Rectal smooth muscle tissue (tissue), 1 donor: ENCODE data around the gene SP5.
"Not testable (repeated sequence)": the region's sequence is repeated elsewhere in the genome, so short reads cannot be mapped to it uniquely, and the experiment has no call there.

Experiments
- H3K27ac ChIP-seq: one replicate; pipeline ENCODE4 v1.7.0; 2013; ENCODE audit warnings: low read depth, low read length, inconsistent platforms
- H3K27me3 ChIP-seq: one replicate; pipeline ENCODE4 v1.7.0; 2013; ENCODE audit warnings: low read length; ENCODE audit not compliant: control insufficient read depth, insufficient read depth
- H3K36me3 ChIP-seq: one replicate; pipeline ENCODE4 v1.7.0; 2013; ENCODE audit warnings: low read length; ENCODE audit not compliant: control insufficient read depth, insufficient read depth
- H3K4me1 ChIP-seq: one replicate; pipeline ENCODE4 v1.7.0; 2013; ENCODE audit warnings: low read length; ENCODE audit not compliant: control insufficient read depth, insufficient read depth
- H3K4me3 ChIP-seq: one replicate; pipeline ENCODE4 v1.7.0; 2013; ENCODE audit warnings: low read length
- H3K9ac ChIP-seq: one replicate; pipeline ENCODE4 v1.7.0; 2013; ENCODE audit warnings: low read length

SP5 gene

DNA sequence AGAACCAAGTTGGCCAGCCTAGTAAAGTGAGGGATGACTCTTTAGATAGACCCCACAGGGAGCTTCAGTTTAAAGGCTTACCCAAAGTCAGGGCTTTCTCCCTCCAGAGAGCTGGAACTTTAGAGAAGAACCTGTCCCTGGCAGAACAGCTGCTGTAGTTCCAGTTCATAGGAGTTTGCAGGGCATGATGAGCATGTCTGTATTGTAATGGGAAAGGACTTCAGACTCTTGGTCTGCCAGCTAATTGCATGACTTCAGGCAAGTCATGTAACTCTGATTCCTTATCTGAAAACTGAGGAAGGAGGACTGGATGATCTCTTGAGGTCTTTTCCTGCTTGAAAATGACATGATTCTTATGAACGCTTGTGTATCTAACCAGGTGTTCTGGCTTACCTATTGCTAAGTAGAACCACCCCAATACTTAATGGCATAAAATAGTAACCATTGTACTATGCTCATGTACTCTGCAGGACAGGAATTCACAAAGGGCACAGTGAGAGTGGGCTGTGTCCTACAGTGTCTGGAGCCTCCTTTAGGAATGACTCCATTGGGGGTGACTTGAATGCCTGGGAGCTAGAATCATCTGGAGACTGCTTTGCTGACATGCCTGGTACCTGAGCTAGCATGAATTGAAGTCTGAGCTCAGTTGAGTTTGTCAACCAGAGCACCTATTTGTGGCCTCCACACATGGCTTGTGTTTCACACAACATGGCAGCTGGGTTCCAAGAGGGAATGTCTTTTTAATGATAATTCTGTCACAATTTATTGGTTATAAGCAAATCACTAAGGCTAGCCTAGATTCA, 18.9 kb downstream of the SP5 start:
- H3K9ac ChIP-seq: no peak overlapping the region
- H3K27ac ChIP-seq: no peak overlapping the region
- H3K27me3 ChIP-seq: no peaks in the 10 kb centered on the region
- H3K36me3 ChIP-seq: no peaks in the 10 kb centered on the region
- H3K4me1 ChIP-seq: no peaks in the 10 kb centered on the region
- H3K4me3 ChIP-seq: no peak overlapping the region

DNA sequence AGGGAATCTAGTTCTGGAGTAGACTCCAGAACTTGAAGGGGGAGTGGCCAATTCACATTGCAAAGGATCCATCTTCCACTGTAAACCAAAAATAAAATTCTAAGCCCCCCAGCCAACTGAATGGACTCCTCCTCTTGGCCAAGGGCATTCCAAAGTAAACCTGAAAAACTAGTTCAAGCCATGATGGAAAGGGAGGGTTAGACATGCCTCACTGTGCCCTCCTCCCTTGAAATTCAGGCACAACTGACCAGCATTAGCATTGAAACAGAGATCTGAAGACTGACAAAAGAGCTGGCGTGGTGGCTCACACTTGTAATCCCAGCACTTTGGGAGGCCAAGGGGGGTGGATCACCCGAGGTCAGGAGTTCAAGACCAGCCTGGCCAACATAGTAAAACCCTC, 19.5 kb downstream of the SP5 start:
- H3K9ac ChIP-seq, H3K36me3 ChIP-seq, H3K4me3 ChIP-seq, H3K27me3 ChIP-seq, H3K27ac ChIP-seq, H3K4me1 ChIP-seq: not testable (repeated sequence)

DNA sequence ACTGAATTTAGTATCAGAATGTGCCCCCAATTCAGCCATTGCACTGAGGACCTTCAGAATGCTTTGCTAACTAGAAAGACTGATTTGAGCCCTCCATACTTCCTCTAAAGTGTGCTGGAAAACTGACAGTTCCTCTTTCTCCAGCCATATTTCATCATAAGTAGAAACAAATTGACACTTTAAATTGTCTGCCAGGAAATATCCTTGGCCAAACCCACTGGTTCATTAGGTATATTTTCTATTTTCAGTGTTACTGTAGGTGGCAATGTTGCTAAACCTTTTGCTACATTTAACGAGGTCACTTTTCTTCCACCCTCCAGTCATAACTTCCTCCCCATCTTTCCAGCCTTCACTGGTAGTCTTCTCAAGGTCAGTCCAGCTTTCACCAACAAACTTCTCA, 21.5 kb downstream of the SP5 start:
- no peak overlapping the region for H3K4me3 ChIP-seq
- no peaks in the 10 kb centered on the region for H3K36me3 ChIP-seq
- no peaks in the 10 kb centered on the region for H3K27me3 ChIP-seq
- H3K4me1 ChIP-seq: no peaks in the 10 kb centered on the region
- no peak overlapping the region for H3K27ac ChIP-seq
- H3K9ac ChIP-seq: no peak overlapping the region

DNA sequence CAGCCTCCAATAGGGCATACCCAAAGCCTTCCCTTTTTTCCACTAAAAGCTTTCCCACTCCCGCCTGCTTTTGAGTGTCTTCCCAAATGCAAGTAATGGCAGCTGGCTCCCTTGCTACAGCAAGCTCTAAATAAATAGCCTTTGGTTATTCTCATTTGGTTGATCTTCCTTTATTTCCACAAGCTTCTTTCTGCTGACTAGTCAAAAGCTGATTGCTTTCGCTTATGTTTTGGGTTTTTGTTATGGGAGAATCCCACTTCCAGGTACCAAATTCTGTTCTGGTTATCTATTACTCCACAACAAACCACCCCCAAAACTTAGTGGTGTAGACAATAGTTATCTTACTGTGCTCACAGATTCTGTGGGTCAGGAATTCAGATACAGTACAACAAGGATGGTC, 22.3 kb downstream of the SP5 start:
- no peak overlapping the region for H3K9ac ChIP-seq
- no peak overlapping the region for H3K27ac ChIP-seq
- no peaks in the 10 kb centered on the region for H3K27me3 ChIP-seq
- H3K36me3 ChIP-seq: no peaks in the 10 kb centered on the region
- no peaks in the 10 kb centered on the region for H3K4me1 ChIP-seq
- no peak overlapping the region for H3K4me3 ChIP-seq

DNA sequence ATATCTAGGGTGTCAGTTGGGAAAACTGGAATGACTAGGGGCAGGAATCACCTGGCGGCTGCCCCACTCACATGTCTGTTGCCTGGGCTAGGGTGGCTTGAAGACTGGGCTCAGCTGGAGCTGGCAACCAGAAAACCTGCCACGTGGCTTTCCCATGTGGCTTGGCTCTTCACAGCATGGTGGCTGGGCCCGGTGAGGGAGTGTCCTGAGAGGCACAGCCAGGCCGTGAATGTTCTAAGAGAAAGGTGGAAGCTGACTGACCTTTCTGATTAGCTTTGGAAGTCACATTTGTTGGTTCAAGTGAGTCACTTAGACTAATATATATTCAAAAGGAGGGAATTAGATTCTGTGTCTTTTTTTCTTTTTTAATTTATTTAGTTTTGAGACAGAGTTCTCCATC, 22.7 kb downstream of the SP5 start:
- Histone ChIP-seq H3K36me3 (no peaks in the 10 kb centered on the region), H3K4me1 (no peaks in the 10 kb centered on the region), H3K27ac (no peak overlapping the region), H3K27me3 (no peaks in the 10 kb centered on the region), H3K4me3 (no peak overlapping the region), H3K9ac (no peak overlapping the region)

DNA sequence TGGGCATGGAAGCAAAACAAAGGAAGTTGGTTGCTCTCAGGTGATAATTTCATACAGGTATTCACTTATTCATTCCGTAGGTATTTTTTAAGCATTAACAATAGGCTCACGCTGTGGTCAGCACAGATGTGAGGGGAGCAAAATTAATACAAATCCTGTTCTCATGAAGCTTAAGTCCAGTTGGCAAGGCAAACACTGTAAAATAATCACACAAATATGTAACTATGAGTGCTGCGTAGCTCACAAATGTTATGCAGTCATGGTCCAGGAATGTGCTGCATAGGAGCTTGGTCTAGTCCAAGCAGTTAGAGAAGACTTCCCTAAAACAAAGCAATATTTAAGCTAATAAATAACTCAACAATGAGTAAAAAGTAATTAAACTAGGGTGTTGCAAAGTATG, 23.9 kb downstream of the SP5 start:
- H3K9ac ChIP-seq: no peak overlapping the region
- H3K4me1 ChIP-seq: no peaks in the 10 kb centered on the region
- no peak overlapping the region for H3K27ac ChIP-seq

DNA sequence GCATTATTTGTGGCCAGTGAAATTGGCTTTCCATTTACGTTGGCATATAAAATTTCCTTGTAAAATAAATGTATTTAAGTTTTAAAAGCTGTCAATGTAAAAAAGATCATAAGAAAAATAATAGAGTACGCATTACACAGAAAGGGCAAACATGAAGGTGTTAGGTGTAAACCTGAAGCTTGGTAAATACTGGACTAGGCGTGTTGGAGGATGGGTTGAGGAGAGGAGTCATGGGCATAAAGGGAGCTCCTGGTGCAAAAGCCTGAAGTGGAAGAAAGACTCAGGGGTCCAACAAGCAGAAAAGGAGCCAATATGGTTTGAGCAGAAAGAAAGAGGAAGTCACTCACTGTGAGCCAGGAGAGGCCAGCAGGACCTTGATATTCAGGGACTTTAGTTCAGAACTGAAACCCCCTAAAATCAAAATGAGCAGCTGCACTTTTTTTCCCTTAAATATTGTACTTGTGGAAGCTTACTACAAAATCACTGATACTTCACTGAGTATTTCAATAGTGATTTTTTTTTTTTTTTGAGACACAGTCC, 24.4 kb downstream of the SP5 start:
- no peak overlapping the region for H3K27ac ChIP-seq
- H3K9ac ChIP-seq: no peak overlapping the region
- no peaks in the 10 kb centered on the region for H3K27me3 ChIP-seq
- no peaks in the 10 kb centered on the region for H3K36me3 ChIP-seq
- no peak overlapping the region for H3K4me3 ChIP-seq
- H3K4me1 ChIP-seq: no peaks in the 10 kb centered on the region

More for the DNA sequence above, 23.9 kb downstream of the SP5 start:
- Histone ChIP-seq H3K36me3 (no peaks in the 10 kb centered on the region), H3K4me3 (no peak overlapping the region), H3K27me3 (no peaks in the 10 kb centered on the region)

DNA sequence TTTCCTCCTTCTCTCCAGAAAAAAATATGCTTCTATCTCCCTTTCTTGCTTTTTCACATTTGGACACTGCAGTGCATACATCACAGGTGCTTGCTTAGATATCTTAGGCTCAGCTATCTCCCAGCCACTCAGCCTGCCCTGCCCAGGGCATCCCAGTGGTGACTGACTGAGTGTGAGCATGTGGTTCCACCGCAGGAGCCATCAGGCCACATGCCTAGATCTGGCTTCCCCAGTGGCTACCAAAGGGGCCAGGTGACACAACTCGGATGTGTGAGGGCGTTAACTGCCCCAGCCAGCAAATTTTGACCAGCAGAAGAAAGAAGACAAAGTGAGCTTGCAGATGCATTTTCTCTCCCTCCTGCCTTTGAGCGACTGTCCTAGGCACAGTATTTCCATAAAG, 25.5 kb downstream of the SP5 start:
- H3K27ac ChIP-seq: no peak overlapping the region
- H3K4me3 ChIP-seq: no peak overlapping the region
- H3K4me1 ChIP-seq: no peaks in the 10 kb centered on the region
- no peaks in the 10 kb centered on the region for H3K27me3 ChIP-seq
- H3K36me3 ChIP-seq: no peaks in the 10 kb centered on the region
- H3K9ac ChIP-seq: no peak overlapping the region

DNA sequence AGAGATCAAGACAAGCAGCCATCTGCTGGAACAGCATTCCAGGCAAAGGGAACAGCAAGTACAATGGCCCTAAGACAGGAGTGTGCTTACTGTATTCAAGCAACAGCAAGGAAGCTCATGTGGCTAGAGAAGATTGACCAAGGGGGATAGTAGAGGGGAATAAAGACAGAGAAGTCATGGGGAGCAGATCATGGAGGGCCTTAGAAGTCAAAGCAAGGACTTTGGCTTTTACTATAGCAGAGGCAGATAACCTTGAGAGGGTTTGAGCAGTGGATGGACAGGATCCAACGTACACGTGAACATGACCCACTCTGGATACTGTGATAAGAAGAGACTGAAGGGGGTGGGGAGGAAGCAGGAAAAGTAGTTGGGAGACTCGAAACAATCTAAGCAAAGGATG, 26.9 kb downstream of the SP5 start:
- Histone ChIP-seq H3K4me1 (no peaks in the 10 kb centered on the region), H3K9ac (no peak overlapping the region), H3K27ac (no peak overlapping the region), H3K27me3 (no peaks in the 10 kb centered on the region), H3K4me3 (no peak overlapping the region), H3K36me3 (no peaks in the 10 kb centered on the region)

DNA sequence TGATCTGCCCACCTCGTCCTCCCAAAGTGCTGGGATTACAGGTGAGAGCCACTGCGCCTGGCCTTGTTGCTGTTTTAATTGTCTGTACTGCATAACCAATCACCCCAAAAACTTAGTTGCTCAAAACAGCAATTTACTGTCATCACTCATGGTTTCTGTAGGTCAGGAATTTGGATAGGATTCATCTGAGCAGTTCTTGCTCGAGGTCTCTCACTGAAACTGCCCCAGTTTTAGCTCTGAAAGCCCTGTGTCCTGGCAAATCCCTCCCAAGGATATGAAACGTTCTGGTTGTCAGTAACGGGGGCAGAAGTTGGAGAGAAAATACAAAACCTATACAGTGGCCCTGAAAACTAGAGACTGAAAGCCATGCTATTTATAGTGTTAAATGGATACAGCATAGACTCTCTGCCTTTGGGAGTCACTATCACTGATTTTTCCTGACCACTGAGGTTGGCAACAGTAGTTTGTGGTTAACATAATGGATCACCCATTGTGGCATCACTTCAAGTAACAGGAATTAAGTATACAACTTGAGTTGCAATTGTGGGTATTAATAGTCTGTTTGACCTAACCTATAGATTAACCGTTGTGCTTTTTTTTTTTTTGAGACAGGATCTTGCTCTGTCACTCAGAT, 27.9 kb downstream of the SP5 start:
- H3K4me3 ChIP-seq: no peak overlapping the region
- no peak overlapping the region for H3K27ac ChIP-seq
- H3K9ac ChIP-seq: no peak overlapping the region

DNA sequence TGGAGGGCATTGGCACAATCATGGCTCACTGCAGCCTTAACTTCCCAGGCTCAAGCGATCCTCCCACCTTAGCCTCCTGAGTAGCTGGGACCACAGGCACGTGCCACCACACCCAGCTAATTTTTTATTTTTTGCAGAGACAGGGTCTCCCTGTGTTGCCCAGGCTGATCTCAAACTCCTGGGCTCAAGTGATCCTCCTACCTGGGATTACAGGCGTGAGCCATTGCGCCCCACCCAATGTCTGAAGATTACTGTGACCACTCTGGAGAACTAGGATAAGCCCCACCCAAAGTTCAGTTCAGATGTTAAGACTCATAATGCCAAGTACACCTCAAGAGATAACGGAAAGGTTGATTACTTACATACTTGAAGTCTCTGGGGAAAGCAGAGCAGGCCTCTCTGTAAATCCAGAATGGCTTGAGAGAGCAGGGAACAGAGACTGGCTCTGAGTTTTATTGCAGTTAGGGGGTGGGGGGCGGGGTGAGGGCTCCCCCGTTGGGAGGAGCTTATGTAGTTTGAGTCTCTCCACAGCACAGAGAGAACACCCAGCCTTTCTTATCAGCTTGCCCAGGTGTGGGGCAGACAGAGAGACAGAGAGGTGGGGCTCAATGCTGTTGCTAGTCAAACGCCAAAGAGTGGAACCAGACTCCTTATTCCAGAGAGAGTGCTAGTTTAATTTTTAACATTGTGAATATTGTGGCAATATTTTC, 28.5 kb downstream of the SP5 start:
- Histone ChIP-seq H3K4me3 (no peak overlapping the region), H3K9ac (no peak overlapping the region), H3K4me1 (no peaks in the 10 kb centered on the region), H3K27ac (no peak overlapping the region), H3K27me3 (no peaks in the 10 kb centered on the region), H3K36me3 (no peaks in the 10 kb centered on the region)

More for the DNA sequence above, 27.9 kb downstream of the SP5 start:
- H3K27me3 ChIP-seq: no peaks in the 10 kb centered on the region
- no peaks in the 10 kb centered on the region for H3K4me1 ChIP-seq
- no peaks in the 10 kb centered on the region for H3K36me3 ChIP-seq

DNA sequence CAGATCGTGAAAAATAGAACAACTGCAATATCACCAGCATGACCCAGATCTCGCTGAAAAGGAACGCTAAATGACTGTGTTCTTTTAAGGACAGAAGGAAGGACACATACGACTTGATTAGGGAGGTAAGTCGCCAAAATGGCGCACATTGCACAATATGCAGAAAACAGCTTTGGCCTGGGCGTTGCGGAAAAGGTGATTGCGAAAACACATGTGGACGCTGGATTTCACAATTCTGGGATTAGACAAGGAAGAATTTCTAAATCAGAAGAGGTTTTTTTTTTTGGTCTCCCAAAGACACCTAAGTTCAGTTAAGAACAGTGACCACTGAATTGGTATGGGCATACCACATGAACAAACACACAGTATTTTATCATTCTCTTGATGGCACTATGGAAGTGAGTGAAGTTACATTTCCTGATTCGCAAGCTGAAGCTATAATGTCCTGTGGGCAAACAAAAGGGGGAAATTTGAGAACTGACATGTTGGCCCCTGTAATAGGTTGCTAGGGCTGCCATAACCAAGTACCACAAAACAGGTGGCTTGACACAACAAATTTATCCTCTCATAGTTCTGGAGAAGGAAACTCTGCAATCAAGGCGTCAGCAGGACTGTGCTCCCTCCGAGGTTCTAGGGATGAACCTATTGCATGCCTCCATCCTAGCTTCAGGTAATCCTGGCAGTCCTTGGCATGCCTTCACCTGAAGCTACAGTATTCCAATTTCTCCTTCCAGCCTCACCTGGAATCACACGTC, 29.3 kb downstream of the SP5 start:
- no peak overlapping the region for H3K27ac ChIP-seq
- H3K36me3 ChIP-seq: no peaks in the 10 kb centered on the region
- no peak overlapping the region for H3K9ac ChIP-seq
- no peaks in the 10 kb centered on the region for H3K27me3 ChIP-seq
- H3K4me3 ChIP-seq: no peak overlapping the region
- no peaks in the 10 kb centered on the region for H3K4me1 ChIP-seq
